ENCODE data around the gene TXNDC17. TPM values are rescaled to one million over a fixed set of nuclear protein-coding genes. Genes with fewer than 3 reads are reported as not detected.

Gene TXNDC17
- total and polyA plus RNA-seq, 2 of the 4 experiments (the other 2 are of a cell fraction), result 45.0 to 494 TPM

- H2BK15ac ChIP-seq (ENCODE audit: low read depth, low read length), result no peak overlapping the region
- no peaks in the 10 kb centered on the region for H4K20me1 ChIP-seq (ENCODE audit: insufficient read depth, low read length)
- H3K4me3 ChIP-seq (ENCODE audit: insufficient read depth, low read depth, low read length), result no peak overlapping the region
- H2BK20ac ChIP-seq (ENCODE audit: low read depth, low read length), result no peak overlapping the region
- 31% methylated on average over 3 of the region's 6 CpGs; no CpG with 5 or more reads in 1 of the 2 experiments for WGBS, 2 experiments (ENCODE audit: extremely low coverage in 2 of 2, insufficient read length in 1 of 2)
- H4K8ac ChIP-seq (ENCODE audit: low read depth in 2 of 2, low read length in 2 of 2), result no peak overlapping the region
- H3K4ac ChIP-seq (ENCODE audit: low read depth, low read length), result no peak overlapping the region
- ChIA-PET CTCF (no interaction called here), POLR2A (ENCODE audit: unreplicated experiment) (no interaction called here)
- in situ Hi-C loops (cut with MboI; ENCODE audit: low sequenced_read_pairs), result no loop called here
- no peaks in the 10 kb centered on the region for H3K4me1 ChIP-seq (ENCODE audit: control insufficient read depth, insufficient read depth, low read length)
- no peaks in the 10 kb centered on the region for H3K79me1 ChIP-seq (ENCODE audit: low read depth in 1 of 2, low read length in 2 of 2)
- H2BK120ac ChIP-seq (ENCODE audit: low read depth, low read length), result no peak overlapping the region
- ATAC-seq (ENCODE audit: low read depth) (no peak), DNase-seq (no peak)
- peak overlapping the region; percentile 21 for H2AFZ ChIP-seq (replicated peaks; ENCODE audit: low read length, poor library complexity)
- peaks cover 26% of the 10 kb centered on the region for H3K27me3 ChIP-seq (ENCODE audit: control insufficient read depth, insufficient read depth, low read length)
- H3K23ac ChIP-seq (ENCODE audit: low read depth, low read length), result no peak overlapping the region
- no TSS peak for BruUV-seq (replicated peaks)
- no peak overlapping the region for H3K18ac ChIP-seq (ENCODE audit: low read depth, low read length)
- no peak overlapping the region for H3K56ac ChIP-seq (ENCODE audit: extremely low read depth, insufficient read depth, low read length)
- intact Hi-C loops (cut with micrococcal nuclease), result no loop called here
- no peak overlapping the region for H2AK9ac ChIP-seq (replicated peaks; ENCODE audit: low read depth, low read length, poor library complexity)
- H3K36me3 ChIP-seq (ENCODE audit: control insufficient read depth, insufficient read depth, low read length), result no peaks in the 10 kb centered on the region
- H3K9me3 ChIP-seq (ENCODE audit: control insufficient read depth, insufficient read depth, low read length), result no peaks in the 10 kb centered on the region
- H3K4me2 ChIP-seq (ENCODE audit: low read depth, low read length), result no peak overlapping the region
- H3K9ac ChIP-seq (ENCODE audit: low read depth, low read length), result no peak overlapping the region
- H4K91ac ChIP-seq (ENCODE audit: insufficient read depth, low read depth, low read length), result no peak overlapping the region
- no peak overlapping the region for H2AK5ac ChIP-seq (ENCODE audit: low read depth, low read length)
- no peaks in the 10 kb centered on the region for H3K9me1 ChIP-seq (ENCODE audit: insufficient read depth, low read length)
- TF ChIP-seq MAFK (IDR thresholded peaks at IDR 0.05; ENCODE audit: low read depth, low read length) (no peak), BHLHE40 (IDR thresholded peaks at IDR 0.05; ENCODE audit: low read depth, low read length) (no peak)
- no peak overlapping the region for H2BK5ac ChIP-seq (ENCODE audit: low read depth, low read length, poor library complexity, severe bottlenecking)
- H3K14ac ChIP-seq (replicated peaks; ENCODE audit: low read depth, low read length), result no peak overlapping the region
- no peak overlapping the region for H3K27ac ChIP-seq (ENCODE audit: insufficient read depth, low read length)
- dilution Hi-C loops (cut with HindIII; ENCODE audit: low sequenced_read_pairs, unreplicated experiment), result no loop called here
- H4K5ac ChIP-seq (ENCODE audit: low read depth, low read length), result no peak overlapping the region
Measured at GRCh38 chr17:6676802-6677157, 35.9 kb downstream of the TXNDC17 start.

Measured in IMR-90 (cell line).